Measurements from ENCODE around the gene LBR.

Gene LBR

DNA sequence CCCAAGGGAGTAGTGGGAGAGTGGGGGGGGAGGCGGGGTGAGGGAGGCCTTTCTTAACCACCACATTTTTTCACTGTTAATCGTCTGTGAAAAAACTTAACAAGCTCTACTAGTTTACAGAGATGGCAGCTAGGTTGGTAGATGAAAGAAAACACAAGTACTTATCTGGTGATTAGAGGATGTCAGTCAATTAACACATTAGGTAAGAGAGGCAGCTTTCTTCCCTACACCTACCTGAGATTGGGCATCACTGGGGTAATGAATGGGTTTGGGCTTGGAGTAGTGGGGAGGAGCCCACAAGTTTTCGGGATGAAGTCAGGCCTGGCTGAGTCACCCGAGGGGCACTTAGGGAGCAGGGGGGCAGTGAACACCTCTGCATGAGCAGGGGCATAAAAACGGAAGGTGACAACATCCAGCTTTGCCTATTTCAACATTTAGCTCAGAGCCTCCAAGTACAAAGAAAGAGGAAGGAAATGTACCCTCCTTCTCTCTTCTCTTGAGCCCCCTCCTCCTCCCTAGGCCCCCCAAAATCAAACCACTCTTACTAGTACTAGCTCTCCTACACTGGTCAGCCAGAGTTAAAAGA, 2.5 kb downstream of the LBR start:
- in situ Hi-C loops (cut with MboI; ENCODE audit: low sequenced_read_pairs), result no loop called here

DNA sequence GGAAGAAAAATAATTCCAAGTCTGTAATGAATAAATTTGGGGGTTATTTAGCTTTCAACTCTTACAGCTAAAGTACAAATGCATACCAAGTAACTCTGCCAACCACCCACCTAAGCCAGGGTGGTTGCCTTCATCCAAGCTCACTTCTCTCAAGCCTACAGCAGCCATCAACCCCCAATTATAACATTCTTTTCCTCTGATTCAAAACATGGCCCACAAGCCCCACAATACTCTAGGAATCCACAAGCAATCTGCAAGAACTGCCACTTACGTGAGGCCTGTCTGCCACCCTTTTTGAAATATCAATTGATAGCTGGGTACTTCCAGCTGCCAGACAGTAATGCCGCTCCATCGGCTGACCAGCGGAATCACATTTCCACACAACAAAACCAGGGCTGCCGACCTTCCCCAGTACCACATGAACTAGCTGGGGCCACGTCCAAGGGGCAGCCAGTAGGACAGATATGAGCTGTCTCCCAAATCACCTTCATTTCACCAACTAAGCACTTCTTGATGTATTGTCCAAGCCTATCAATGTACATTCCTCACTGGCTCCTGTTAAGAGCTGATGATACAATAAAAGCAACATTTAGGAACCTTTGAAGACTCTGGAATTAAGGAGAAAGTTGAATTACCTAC, 3.2 kb downstream of the LBR start:
- in situ Hi-C loops (cut with MboI; ENCODE audit: low sequenced_read_pairs), result no loop called here

DNA sequence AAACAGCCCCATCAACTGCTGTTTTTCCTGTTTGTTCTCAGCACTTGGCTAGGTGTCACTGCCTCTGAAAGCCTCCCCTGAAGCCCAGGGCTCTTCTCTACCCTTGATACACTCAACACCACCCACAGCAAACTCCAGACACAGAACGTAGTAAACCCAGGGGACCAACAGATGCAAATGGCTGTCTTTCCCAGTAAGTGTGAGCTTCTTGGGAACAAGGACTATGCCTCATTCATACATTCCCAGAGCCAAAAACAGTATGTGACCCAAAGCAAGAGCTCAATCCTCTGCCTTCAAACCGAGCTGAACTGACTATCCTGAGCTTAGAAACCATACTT, 4.4 kb downstream of the LBR start:
- in situ Hi-C loops (cut with MboI; ENCODE audit: low sequenced_read_pairs), result no loop called here

DNA sequence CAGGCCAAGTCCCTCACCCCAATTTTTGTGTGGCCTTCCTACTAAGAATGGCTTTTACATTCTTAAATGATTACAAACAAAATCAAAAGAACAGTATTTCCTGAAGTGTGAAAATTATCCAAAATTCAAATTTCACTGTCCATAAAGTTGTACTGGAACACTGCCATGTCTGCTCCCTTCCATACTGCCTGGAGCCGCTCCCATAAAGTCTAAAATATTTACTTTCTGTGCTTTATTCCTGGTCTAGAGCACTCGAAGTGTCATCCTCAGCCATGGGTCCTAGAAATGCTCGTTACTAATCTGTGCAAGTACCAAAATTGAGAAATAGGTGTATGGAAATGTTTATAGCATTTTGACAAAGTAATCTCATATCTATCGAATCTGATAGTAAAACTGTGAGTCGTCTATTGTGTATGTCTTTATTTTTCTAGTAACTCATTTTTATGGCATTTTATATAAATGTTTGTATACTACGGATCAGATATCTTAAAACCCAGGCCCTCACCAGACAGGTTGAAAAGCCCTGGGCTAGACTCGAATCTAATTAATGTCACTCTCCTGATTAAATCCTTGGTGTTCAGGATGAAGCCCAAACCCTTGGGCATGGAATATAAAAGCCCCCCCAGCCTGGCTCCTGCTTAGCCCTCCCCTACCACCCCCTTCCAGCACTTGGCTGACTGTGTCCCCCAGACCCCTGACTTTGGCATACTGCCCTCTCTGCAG, 4.9 kb downstream of the LBR start:
- in situ Hi-C loops (cut with MboI; ENCODE audit: low sequenced_read_pairs), result no loop called here

DNA sequence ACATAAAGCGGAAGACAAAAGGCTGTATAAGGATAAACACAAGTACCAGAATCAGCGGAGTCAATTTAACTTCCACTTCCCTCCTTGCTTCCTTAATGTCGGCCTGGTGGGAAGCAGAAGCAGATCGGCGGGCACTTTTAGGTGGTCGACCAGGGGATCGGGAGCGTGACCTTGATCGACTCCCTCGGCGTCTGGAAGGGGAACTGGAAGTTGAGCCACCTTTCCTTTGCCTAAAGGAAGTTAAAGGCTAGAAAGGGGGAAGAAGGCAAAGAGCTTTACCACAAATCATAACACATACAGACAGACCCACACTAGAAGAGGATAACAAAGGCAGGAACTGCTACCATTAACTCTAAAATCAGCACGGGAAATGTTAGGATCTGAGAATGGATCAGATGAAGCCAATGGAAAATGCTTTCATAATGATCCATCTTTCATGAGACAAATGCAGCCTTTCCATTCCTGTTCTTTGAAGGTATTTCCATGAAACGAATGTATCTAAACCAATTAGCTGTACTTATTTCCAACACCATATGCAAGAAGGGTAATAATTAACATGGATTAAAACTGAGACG, 5.7 kb downstream of the LBR start:
- in situ Hi-C loops (cut with MboI; ENCODE audit: low sequenced_read_pairs), result no loop called here

DNA sequence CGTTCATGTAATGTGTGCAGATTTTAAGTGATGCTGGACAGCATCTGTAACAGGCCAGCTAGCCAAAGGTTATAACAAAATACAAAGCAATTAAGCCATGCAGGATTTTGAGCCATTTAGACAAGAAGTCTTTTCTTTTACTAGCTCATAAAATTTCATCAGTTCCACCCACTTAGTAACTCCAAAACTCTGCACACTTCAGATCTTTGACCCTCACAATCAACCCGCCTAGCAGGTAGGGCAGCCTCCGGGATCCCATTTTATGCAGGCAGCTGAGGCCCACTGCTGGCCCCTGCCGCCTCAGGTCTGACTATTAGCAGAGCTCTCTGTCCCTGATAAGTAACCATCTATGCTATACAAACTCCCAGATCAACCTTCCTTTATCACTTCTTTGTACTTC, 9.2 kb downstream of the LBR start:
- in situ Hi-C loops (cut with MboI; ENCODE audit: low sequenced_read_pairs), result no loop called here

DNA sequence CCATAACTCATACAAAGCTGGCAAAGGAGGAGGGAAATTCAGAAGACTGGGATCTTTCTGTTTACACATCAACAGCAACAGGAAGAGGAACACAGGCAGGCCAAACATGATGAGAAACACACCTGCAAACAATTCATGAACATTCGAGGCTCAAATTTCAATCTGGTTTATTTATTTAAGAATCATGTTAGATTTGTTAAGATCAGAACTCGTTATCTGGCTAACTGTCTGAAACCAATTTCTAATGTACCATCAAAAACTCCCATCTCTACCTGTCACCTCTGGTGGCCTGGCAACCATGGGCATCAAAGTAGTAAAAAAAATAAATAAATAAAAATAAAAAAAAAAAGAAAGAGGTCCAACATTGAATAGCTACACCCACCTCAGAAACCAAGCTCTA, 9.8 kb downstream of the LBR start:
- in situ Hi-C loops (cut with MboI; ENCODE audit: low sequenced_read_pairs), result no loop called here

DNA sequence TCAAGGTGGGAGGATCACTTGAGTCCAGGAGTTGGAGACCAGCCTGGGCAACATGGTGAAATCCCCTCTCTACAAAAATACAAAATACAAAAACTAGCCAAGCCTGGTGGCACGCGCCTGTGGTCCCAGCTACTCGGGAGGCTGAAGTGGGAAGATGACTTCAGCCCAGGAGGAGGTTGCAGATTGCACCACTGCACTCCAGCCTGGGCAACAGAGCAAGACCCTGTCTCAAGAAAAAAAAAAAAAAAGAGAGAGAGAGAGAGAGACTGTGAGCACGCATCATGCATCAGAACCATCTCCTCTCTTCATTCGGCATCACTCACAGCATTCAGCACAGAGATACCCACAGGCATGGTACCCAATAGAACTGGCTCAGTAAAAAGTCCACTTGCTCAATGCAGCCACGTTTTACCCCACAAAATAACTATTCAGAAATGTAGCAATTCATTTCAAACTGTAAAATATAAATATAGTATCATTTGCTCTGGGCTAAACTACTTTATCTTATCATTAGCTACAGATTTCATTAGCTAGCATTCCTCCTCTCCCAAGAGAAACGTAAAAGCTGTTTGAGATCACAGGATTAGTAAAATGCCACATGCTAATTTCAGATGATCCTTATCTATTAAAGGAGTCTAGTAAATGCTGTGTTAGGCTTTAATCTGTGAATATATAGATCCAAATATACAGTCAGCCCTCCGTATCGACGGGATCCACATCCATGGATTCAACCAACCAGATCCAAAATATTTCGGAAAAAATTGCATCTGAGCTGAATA, 11.7 kb downstream of the LBR start:
- in situ Hi-C loops (cut with MboI; ENCODE audit: low sequenced_read_pairs), result no loop called here

DNA sequence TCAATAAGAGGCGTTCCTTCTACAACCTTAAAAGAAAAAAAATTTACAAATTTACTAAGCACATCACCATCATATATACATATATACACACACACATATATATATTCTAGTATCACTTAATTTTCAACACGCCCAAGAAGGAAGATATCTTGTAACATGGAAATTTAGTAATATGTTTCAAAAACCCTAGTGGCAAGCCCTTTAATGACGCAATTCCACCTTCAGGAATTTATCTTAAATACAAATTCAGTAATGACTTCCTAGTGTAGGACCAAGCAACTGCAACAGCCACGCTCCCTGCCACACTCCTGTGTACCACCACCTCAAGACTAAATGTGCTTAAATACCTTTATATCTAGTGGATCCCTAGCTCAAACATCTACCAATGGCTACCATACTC, 12.5 kb downstream of the LBR start:
- in situ Hi-C loops (cut with MboI; ENCODE audit: low sequenced_read_pairs), result no loop called here

DNA sequence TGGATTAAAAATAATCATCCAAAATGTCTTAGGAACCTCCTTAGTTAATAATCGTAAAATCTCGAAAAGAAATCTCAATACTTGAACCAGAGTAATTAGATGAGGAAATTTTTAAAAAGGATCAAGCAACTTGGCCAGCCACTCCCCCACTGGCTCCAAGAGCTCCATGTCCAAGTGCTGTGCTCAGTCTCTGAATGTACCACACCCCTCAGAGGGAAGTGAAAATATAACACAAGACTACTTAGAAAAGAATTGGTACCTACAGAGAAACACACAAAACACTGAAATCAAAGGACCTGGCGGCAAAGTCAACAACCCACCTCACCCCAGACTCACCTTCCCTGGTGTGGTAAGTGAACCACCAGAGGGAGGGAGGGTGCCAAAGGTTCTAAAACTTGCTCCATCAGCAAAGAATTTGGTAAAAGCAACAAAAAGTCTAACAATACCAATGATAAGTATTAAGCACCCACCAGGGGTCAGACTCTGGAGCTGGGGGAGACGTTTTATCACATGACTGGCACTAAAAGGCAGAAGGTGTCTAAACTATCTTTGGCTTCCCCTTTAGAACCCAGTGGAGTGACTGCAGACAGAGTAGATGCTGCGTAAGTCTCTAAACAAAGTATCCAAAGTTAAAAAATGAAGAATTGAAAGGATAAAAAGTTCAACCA, 14.0 kb downstream of the LBR start:
- in situ Hi-C loops (cut with MboI; ENCODE audit: low sequenced_read_pairs), result no loop called here

DNA sequence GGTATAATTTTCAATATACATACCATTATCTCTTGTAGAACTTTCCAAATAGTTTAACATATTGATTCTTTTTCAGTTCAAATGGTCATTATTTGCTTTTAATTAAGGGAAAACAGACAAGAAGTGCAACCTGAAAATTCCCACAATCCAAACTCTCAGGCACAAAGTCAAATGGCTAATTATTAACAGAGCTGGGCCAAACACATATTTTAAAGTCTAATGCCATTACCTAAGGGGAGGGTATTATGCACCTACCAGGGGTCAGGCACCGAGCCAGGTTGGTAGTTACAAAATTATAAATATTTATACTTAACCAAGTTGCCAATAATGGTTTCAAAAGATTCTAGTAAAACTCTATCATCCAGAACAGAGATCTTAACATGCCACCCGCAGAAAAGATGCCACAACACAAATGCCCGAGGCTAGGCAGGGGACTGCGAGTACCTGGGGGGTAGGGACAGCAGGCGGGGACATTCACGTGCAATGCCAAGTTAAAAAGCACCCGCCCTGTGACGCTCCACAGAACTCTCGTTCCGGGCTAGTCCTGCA, 15.0 kb downstream of the LBR start:
- in situ Hi-C loops (cut with MboI; ENCODE audit: low sequenced_read_pairs), result no loop called here

DNA sequence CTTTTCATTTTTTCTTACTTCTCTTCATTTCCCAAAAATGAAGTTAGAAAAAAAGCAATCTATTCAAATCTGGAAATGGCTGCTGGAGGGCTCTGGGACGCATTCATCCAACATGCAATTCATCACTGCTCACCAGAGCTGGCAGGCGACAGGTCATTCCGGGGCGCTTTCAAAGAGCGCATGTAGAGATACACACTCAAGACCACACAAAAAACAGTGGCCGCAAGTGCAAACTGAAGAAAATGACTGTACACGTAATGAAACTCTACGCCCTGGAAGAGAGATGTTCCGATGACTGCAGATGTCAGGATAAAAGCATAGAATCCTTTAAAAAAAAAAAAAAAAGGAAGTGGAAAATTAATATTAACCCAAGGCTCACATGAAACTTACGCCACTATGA, 15.5 kb downstream of the LBR start:
- in situ Hi-C loops (cut with MboI; ENCODE audit: low sequenced_read_pairs), result no loop called here

DNA sequence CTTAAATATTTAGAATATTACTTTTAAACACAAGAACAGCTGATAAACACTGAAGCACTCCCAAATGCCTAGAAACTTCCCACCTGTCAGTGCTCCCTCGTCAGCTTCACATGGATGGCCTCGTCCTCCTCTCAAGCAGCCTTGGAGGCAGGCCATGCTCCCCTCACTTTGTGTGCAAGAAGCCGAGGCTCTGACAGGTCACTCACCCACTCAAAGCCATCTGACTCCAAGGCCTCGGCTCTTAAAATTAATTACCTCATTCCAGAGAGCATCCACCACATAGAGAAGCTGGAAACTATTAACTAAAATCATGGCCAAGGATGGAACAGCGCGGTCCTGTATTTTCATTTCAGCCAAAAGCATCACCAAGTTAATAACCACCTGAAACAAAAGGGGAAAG, 17.8 kb downstream of the LBR start:
- in situ Hi-C loops (cut with MboI; ENCODE audit: low sequenced_read_pairs), result no loop called here

DNA sequence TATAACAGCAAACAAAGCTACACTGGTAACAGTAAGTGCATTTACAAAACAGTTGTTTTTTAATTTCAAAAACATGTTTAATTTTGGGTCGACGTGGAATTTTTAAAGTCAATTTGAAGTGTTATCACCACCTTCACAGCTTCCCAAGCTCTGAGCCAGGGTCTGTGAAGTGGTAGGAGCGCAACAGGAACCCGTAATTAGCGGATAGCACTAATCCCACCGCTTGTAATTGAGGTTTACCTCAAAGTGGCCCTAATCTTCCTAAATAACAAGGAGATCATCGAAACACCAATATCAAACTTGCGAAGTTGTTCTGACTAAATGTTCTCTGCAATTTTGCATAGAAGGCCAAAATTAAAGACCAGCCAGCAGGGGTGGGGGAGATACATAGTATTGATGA, 18.8 kb downstream of the LBR start:
- in situ Hi-C loops (cut with MboI; ENCODE audit: low sequenced_read_pairs), result no loop called here

DNA sequence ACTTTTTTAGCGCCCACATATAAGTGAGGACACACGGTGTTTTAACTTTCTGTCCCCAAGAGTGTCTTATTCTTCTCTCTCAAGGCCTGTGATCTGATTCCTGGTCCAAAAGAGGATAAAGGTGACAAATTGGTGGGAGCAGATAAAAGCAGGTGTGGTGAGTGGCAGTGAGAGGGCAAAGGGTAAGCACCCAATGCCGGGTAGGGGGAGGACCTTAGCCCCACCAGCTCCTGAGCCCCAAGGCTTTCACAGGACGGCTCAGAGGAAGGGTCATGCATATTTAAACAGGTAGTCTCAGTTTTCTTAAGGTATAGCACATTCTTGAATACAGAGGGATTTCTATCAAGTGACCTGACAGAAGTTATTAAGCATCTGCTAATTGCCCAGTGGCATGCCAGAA, 19.6 kb downstream of the LBR start:
- in situ Hi-C loops (cut with MboI; ENCODE audit: low sequenced_read_pairs), result no loop called here

DNA sequence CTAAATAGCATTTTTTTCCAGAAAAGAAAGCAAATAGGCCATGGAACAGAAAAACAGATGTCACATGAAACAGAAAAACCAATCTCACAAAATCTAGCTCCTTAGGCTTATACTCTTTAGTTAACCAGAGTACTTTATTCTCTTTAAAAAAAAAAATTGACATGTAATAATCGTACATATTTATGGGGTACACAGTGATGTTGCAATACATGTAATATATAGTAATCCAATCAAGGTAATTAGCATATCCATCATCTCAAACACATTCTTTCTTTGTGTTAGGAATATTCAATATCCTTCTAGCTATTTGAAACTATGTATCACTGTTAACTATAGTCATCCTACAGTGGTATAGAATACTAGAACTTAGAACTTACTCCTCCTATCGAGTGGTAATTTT, 20.1 kb downstream of the LBR start:
- in situ Hi-C loops (cut with MboI; ENCODE audit: low sequenced_read_pairs), result no loop called here

DNA sequence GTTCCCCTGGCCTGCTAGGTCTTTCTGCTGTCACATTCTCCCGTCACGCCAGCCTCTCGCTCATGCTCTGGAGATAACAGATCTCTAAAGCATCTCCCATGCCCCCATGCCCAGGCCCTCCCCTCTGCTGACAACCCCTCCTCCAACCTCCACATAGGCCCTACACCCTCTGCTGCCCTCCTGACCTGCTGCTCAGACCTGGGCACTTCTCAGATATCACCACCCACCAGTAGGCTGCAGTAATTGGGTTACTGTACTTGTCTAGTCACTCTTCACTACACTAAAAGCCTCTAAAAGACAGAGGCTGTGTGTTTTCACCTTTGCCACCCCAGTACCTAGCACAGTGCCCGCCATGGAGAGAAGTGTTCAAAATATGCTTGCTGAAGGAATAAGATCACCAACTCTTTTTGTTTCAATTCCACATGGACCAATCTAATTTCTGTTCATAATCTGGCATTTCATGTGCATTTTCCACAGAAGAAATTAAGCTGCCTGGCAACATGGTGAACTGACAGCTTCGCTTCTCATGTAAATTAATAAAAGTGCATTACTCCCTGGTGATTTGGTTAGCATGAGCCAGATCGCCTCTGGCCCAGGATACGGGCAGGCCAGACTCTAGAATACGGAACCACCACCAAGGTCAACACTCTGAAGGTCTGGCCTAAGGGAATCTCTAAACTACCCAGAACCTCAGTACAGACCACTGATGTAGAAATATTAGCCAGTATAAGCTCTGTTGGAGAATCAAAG, 20.7 kb downstream of the LBR start:
- in situ Hi-C loops (cut with MboI; ENCODE audit: low sequenced_read_pairs), result no loop called here

DNA sequence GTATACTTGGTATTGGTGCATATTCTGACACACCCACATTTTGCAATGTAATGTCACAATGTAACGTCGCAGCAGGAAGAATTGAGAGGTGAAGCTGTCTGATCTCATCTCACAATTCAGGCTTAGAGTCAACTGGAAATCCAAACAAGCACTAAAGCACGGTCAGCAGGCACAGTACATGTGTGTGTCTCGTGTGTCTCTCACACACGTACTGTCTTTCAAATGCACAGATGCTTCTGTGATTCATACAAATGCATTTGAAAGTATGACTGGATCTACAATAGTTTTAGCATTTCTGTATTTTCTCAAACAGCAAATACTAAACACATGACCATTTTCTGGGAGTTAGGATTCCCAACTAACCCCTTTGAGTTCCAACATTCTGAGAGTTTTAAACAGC, 26.9 kb downstream of the LBR start:
- in situ Hi-C loops (cut with MboI; ENCODE audit: low sequenced_read_pairs), result no loop called here

DNA sequence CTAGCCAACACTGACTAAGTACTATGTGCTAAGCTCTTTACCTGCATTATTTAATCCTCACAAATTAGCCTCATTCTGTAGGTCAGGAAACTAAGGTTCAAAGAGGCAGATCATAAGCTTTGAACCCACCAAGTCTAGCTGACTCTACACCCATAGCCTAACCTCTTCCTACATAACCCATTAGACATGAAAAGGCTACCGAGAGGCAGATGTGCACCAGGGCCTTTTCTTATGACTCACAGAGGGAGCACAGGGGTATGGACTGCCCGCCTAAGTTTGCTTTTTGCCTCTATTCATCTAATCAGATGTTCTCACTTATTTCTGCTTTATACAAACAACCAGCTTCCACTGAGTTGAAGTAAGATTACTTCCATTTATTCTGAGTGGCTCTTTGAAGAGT, 31.5 kb downstream of the LBR start:
- in situ Hi-C loops (cut with MboI; ENCODE audit: low sequenced_read_pairs), result no loop called here

DNA sequence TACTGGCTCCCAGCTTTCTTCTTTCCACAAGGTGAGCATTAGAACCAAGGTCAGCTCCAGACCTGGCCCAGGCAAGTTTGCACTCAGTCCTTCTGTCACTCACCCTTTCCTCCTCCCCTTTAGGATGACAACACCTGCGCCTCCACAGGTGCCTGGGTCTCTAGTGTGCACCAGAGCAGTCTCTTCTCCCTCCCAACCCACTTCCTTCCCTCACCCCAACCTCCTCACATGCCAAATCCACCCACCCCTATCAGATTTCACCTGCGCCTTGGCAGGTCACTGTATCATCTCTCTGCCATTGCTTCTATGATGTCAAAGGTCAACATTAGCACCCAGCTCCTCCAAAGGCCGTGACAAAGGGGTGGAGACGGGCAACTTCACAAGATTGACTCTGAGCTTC, 38.0 kb downstream of the LBR start:
- in situ Hi-C loops (cut with MboI; ENCODE audit: low sequenced_read_pairs), result no loop called here

All from HL-60/S4 (cell line).